AG04450 (cell line): ENCODE measurements around the gene ITIH4. TPM values are rescaled to one million over a fixed set of nuclear protein-coding genes. Genes with fewer than 3 reads are reported as not detected.

Experiments
- CTCF ChIA-PET: fragments of 300-600, 350-600 bp; formaldehyde crosslinking; extraction: SDS; loops from one replicate; lab custom pipeline; 2022; ENCODE audit warnings: antibody characterized with exemption, inconsistent platforms; lab: Charles Lee
- POLR2A ChIA-PET: fragments of 350-600 bp; formaldehyde crosslinking; extraction: SDS; loops from one replicate; lab custom pipeline; 2021; ENCODE audit warnings: antibody characterized with exemption, inconsistent platforms; lab: Yijun Ruan, JAX
- DNase-seq: peaks from one replicate; pipeline ENCODE4 v3.0.0-alpha.2; 2011; ENCODE audit warnings: low read depth, low spot score
- H3K27ac ChIP-seq: one replicate; pipeline ENCODE4 v1.5.1; 2012; ENCODE audit warnings: low read depth, low read length, control low read depth
- H3K27me3 ChIP-seq: one replicate; pipeline ENCODE4 v1.6.0; 2012; ENCODE audit warnings: low read length; ENCODE audit not compliant: control insufficient read depth, insufficient read depth
- H3K4me3 ChIP-seq: 2 replicates; pipeline ENCODE4 v1.5.1; 2011; ENCODE audit warnings: mild to moderate bottlenecking, low read depth, low read length, control low read depth
- H3K9me3 ChIP-seq: 2 replicates; pipeline ENCODE4 v1.5.1; 2012; ENCODE audit warnings: low read length; ENCODE audit not compliant: control insufficient read depth, insufficient read depth
- CTCF ChIP-seq: IDR thresholded peaks from 2 replicates; pipeline ENCODE4 v1.5.1; 2011; ENCODE audit warnings: low read depth, low read length, control low read depth, inconsistent platforms
- polyA minus RNA-seq: library from RNA; depleted of rRNA, polyadenylated mRNA; stranded (reverse); fragments of >200 nt; gene quantifications from 2 replicates; pipeline ENCODE4 v1.2.3, GENCODE V29; 2011; rRNA and poly(A)+ RNA removed
- polyA plus RNA-seq: library from polyadenylated mRNA; depleted of rRNA; stranded (reverse); fragments of >200 nt; gene quantifications from 2 replicates; pipeline ENCODE4 v1.2.3, GENCODE V29; 2011; rRNA removed

Gene ITIH4
- polyA plus RNA-seq (0.63 and 0.64 TPM in 2 replicates), polyA minus RNA-seq (0.55 TPM in 1 of 2 replicates, not detected in the other)

- no peaks in the 10 kb centered on the region for H3K9me3 ChIP-seq
- H3K4me3 ChIP-seq, result no peak within 1 kb of the TSS
- ChIA-PET CTCF (no interaction called here), POLR2A (no interaction called here)
- H3K27me3 ChIP-seq, result peaks cover 2% of the 10 kb centered on the region
- no peak for TF ChIP-seq CTCF
- no peak for DNase-seq
- H3K27ac ChIP-seq, result no peak within 1 kb of the TSS
These were observed at the start of gene ITIH4 for GRCh38 chr3:52830535-52831258. Gene ITIH4 (minus strand): TSS chr3:52830672. CDS start chr3:52830642, 30 bp downstream.

- Histone ChIP-seq H3K27me3 (no peaks in the 10 kb centered on the region), H3K4me3 (no peak overlapping the region), H3K27ac (no peak overlapping the region), H3K9me3 (no peaks in the 10 kb centered on the region)
- ChIA-PET POLR2A (no interaction called here), CTCF (no interaction called here)
- DNase-seq, result no peak
- TF ChIP-seq CTCF, result no peak
These were observed 49.6 kb upstream of the ITIH4 start for GRCh38 chr3:52880047-52880446.

- DNase-seq, result no peak
- POLR2A ChIA-PET, result no interaction called here
- Histone ChIP-seq H3K9me3 (no peaks in the 10 kb centered on the region), H3K27me3 (no peaks in the 10 kb centered on the region), H3K27ac (no peak overlapping the region), H3K4me3 (no peak overlapping the region)
- TF ChIP-seq CTCF, result no peak
- CTCF ChIA-PET, result no interaction called here
These were observed 49.1 kb upstream of the ITIH4 start for GRCh38 chr3:52879581-52879980.

- DNase-seq, result no peak
- no peak overlapping the region for H3K4me3 ChIP-seq
- no peak overlapping the region for H3K27ac ChIP-seq
- no peak for TF ChIP-seq CTCF
- H3K27me3 ChIP-seq, result no peaks in the 10 kb centered on the region
- H3K9me3 ChIP-seq, result no peaks in the 10 kb centered on the region
- ChIA-PET POLR2A (no interaction called here), CTCF (no interaction called here)
These were observed 48.6 kb upstream of the ITIH4 start for GRCh38 chr3:52879090-52879489.

GRCh38 chr3:52877085-52877484 lies 46.6 kb upstream of the ITIH4 start:
- ChIA-PET POLR2A (no interaction called here), CTCF (no interaction called here)
- H3K27me3 ChIP-seq, result no peaks in the 10 kb centered on the region
- DNase-seq, result no peak
- H3K27ac ChIP-seq, result no peak overlapping the region
- H3K9me3 ChIP-seq, result no peaks in the 10 kb centered on the region
- H3K4me3 ChIP-seq, result no peak overlapping the region
- TF ChIP-seq CTCF, result no peak
